ENCODE results near the gene PCSK6. TPM values are rescaled to one million over a fixed set of nuclear protein-coding genes. Genes with fewer than 3 reads are reported as not detected.

PCSK6 gene
- total RNA-seq, 2 experiments from 2014 or later: 0.57 TPM; not detected in 1

DNA sequence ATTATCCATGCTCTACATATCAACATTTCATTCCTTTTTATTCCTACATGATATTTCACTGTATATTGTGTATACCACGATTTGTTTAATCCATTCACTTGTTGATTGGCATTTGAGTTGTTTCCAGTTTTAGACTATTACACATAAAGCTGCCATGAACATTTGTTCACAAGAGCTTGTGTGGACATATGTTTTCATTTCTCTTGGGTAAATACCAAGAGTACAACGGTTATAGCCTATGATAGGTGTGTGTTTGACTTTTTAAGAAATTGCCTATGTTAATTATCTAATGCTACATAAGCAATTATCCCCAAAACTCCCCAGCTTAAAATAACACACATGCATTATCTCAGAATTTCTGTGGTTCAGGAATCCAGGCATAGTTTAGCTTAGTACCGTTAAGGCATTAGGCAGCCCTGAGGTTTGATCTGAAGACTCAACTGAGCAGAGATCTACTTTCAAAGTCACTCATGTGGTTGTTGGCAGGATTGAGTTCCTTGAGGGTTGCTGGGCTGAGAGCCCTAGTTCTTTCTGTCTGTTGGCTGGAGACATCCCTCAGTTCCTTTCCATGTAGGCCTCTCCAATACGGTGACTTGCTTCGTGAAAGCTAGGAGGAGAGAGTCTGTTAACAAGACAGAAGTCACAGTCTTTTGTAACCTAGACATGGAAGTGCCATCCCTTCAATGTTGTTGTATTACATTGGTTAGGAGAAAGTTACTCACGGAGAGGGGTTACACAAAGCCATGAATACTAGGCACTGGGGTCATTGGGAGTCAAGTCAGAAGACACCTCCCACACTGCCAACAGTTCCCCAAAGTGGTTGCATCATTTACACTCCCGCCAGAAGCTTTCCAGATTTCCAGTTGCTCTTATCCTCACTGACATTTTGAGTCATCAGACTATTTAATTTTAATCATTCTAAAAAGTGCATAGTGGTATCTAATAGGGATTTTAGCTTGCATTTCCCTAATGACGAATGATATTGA is 21.0 kb upstream of the PCSK6 start:
- H3K36me3 ChIP-seq (ENCODE audit: insufficient read depth, low read length): no peaks in the 10 kb centered on the region
- CTCF ChIA-PET (ENCODE audit: unreplicated experiment): no interaction called here
- H3K79me2 ChIP-seq (ENCODE audit: insufficient read depth, low read depth, low read length): no peaks in the 10 kb centered on the region
- BruUV-seq (replicated peaks): no TSS peak
- DNase-seq (ENCODE audit: low spot score): no peak
- POLR2A ChIA-PET: interaction anchor here (1.2 kb wide), 1 partner anchor 9 kb away, joined by 3 read pairs; no protein-coding TSS in a partner anchor
- no peaks in the 10 kb centered on the region for H3K4me1 ChIP-seq (ENCODE audit: insufficient read depth, low read length, poor library complexity, severe bottlenecking)
- no peak overlapping the region for H3K27ac ChIP-seq (ENCODE audit: low read depth, low read length, poor library complexity, severe bottlenecking)
- H3K4me2 ChIP-seq (ENCODE audit: low read length): no peak overlapping the region
- H3K9me3 ChIP-seq (ENCODE audit: low read length): no peaks in the 10 kb centered on the region
- no peaks in the 10 kb centered on the region for H4K20me1 ChIP-seq (ENCODE audit: insufficient read depth, low read length)
- no peak for TF ChIP-seq EZH2phosphoT487 (IDR thresholded peaks at IDR 0.05; ENCODE audit: borderline replicate concordance, low read depth, low read length)
- TF ChIP-seq, protein P1, sequence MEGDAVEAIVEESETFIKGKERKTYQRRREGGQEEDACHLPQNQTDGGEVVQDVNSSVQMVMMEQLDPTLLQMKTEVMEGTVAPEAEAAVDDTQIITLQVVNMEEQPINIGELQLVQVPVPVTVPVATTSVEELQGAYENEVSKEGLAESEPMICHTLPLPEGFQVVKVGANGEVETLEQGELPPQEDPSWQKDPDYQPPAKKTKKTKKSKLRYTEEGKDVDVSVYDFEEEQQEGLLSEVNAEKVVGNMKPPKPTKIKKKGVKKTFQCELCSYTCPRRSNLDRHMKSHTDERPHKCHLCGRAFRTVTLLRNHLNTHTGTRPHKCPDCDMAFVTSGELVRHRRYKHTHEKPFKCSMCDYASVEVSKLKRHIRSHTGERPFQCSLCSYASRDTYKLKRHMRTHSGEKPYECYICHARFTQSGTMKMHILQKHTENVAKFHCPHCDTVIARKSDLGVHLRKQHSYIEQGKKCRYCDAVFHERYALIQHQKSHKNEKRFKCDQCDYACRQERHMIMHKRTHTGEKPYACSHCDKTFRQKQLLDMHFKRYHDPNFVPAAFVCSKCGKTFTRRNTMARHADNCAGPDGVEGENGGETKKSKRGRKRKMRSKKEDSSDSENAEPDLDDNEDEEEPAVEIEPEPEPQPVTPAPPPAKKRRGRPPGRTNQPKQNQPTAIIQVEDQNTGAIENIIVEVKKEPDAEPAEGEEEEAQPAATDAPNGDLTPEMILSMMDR (conservative IDR thresholded peaks at IDR 0.05; ENCODE audit: low read length): no peak
- no peak overlapping the region for H3K4me3 ChIP-seq (ENCODE audit: low read depth, low read length, poor library complexity, severe bottlenecking)
- intact Hi-C loops (cut with micrococcal nuclease; ENCODE audit: unreplicated experiment): no loop called here
- H2AFZ ChIP-seq (ENCODE audit: low read length): no peak overlapping the region
- H3K9me2 ChIP-seq (ENCODE audit: insufficient read depth, low read length): no peaks in the 10 kb centered on the region

GRCh38 chr15:101509279-101509678 is 19.8 kb upstream of the PCSK6 start:
- intact Hi-C loops (cut with micrococcal nuclease; ENCODE audit: unreplicated experiment): loop anchor here (10.0 kb wide), 1 partner anchor 204 kb away; no protein-coding TSS in a partner anchor
- H3K79me2 ChIP-seq (ENCODE audit: insufficient read depth, low read depth, low read length): no peaks in the 10 kb centered on the region
- H3K9me3 ChIP-seq (ENCODE audit: low read length): no peaks in the 10 kb centered on the region
- ChIA-PET POLR2A (no interaction called here), CTCF (ENCODE audit: unreplicated experiment) (no interaction called here)
- TF ChIP-seq EZH2phosphoT487 (IDR thresholded peaks at IDR 0.05; ENCODE audit: borderline replicate concordance, low read depth, low read length): no peak
- TF ChIP-seq, protein P1 (conservative IDR thresholded peaks at IDR 0.05; ENCODE audit: low read length): no peak
- H2AFZ ChIP-seq (ENCODE audit: low read length): no peak overlapping the region
- no peaks in the 10 kb centered on the region for H4K20me1 ChIP-seq (ENCODE audit: insufficient read depth, low read length)
- no peaks in the 10 kb centered on the region for H3K36me3 ChIP-seq (ENCODE audit: insufficient read depth, low read length)
- H3K4me2 ChIP-seq (ENCODE audit: low read length): no peak overlapping the region
- no peaks in the 10 kb centered on the region for H3K4me1 ChIP-seq (ENCODE audit: insufficient read depth, low read length, poor library complexity, severe bottlenecking)
- DNase-seq (ENCODE audit: low spot score): no peak
- H3K4me3 ChIP-seq (ENCODE audit: low read depth, low read length, poor library complexity, severe bottlenecking): no peak overlapping the region
- BruUV-seq (replicated peaks): no TSS peak
- H3K27ac ChIP-seq (ENCODE audit: low read depth, low read length, poor library complexity, severe bottlenecking): no peak overlapping the region
- no peaks in the 10 kb centered on the region for H3K9me2 ChIP-seq (ENCODE audit: insufficient read depth, low read length)

GRCh38 chr15:101506491-101506890 is 17.0 kb upstream of the PCSK6 start:
- CTCF ChIA-PET (ENCODE audit: unreplicated experiment): no interaction called here
- H4K20me1 ChIP-seq (ENCODE audit: insufficient read depth, low read length): no peaks in the 10 kb centered on the region
- intact Hi-C loops (cut with micrococcal nuclease; ENCODE audit: unreplicated experiment): loop anchor here (10.0 kb wide), 1 partner anchor 202 kb away; no protein-coding TSS in a partner anchor
- no peak for TF ChIP-seq EZH2phosphoT487 (IDR thresholded peaks at IDR 0.05; ENCODE audit: borderline replicate concordance, low read depth, low read length)
- TF ChIP-seq, protein P1 (conservative IDR thresholded peaks at IDR 0.05; ENCODE audit: low read length): no peak
- no peak overlapping the region for H3K4me3 ChIP-seq (ENCODE audit: low read depth, low read length, poor library complexity, severe bottlenecking)
- H3K9me2 ChIP-seq (ENCODE audit: insufficient read depth, low read length): no peaks in the 10 kb centered on the region
- H2AFZ ChIP-seq (ENCODE audit: low read length): no peak overlapping the region
- H3K36me3 ChIP-seq (ENCODE audit: insufficient read depth, low read length): no peaks in the 10 kb centered on the region
- POLR2A ChIA-PET: no interaction called here
- H3K4me2 ChIP-seq (ENCODE audit: low read length): no peak overlapping the region
- no TSS peak for BruUV-seq (replicated peaks)
- no peaks in the 10 kb centered on the region for H3K9me3 ChIP-seq (ENCODE audit: low read length)
- H3K27ac ChIP-seq (ENCODE audit: low read depth, low read length, poor library complexity, severe bottlenecking): no peak overlapping the region
- H3K4me1 ChIP-seq (ENCODE audit: insufficient read depth, low read length, poor library complexity, severe bottlenecking): no peaks in the 10 kb centered on the region
- H3K79me2 ChIP-seq (ENCODE audit: insufficient read depth, low read depth, low read length): no peaks in the 10 kb centered on the region
- no peak for DNase-seq (ENCODE audit: low spot score)
